WTC11 (cell line): ENCODE measurements around the gene ZNF787. TPM values are rescaled to one million over a fixed set of nuclear protein-coding genes. Genes with fewer than 3 reads are reported as not detected.

Source experiments
- ARID4B ChIP-seq: sonication (generic); formaldehyde crosslinking; IDR thresholded peaks from 2 replicates; pipeline ENCODE4 v1.8.0; 2023; ENCODE audit warnings: missing genetic modification reagents, mild to moderate bottlenecking, borderline replicate concordance
- ATF2 ChIP-seq: sonication (generic); formaldehyde crosslinking; IDR thresholded peaks from 2 replicates; pipeline ENCODE4 v1.8.1; 2022; ENCODE audit warnings: low read depth, missing genetic modification reagents, borderline replicate concordance
- CDX4 ChIP-seq: fragments of 250-450 bp; sonication (Bioruptor Pico); IDR thresholded peaks from 2 replicates; pipeline ENCODE4 v1.9.0; 2021; ENCODE audit warnings: moderate library complexity, mild to moderate bottlenecking, inconsistent platforms, borderline replicate concordance
- CREB1 ChIP-seq: sonication (generic); formaldehyde crosslinking; IDR thresholded peaks from 2 replicates; pipeline ENCODE4 v1.8.0; 2023; ENCODE audit warnings: mild to moderate bottlenecking, missing genetic modification reagents
- FOXP4 ChIP-seq: sonication (generic); formaldehyde crosslinking; IDR thresholded peaks from 2 replicates; pipeline ENCODE4 v1.8.0; 2022; ENCODE audit warnings: mild to moderate bottlenecking, missing genetic modification reagents
- IRF2 ChIP-seq: sonication (generic); formaldehyde crosslinking; IDR thresholded peaks from 2 replicates; pipeline ENCODE4 v1.8.0; 2022; ENCODE audit warnings: low read depth, missing genetic modification reagents, borderline replicate concordance
- NR1H2 ChIP-seq: sonication (generic); formaldehyde crosslinking; IDR thresholded peaks from 2 replicates; pipeline ENCODE4 v1.9.0; 2021; ENCODE audit warnings: mild to moderate bottlenecking, moderate library complexity, missing genetic modification reagents
- NR2C2 ChIP-seq: sonication (generic); formaldehyde crosslinking; IDR thresholded peaks from 2 replicates; pipeline ENCODE4 v1.8.0; 2022; ENCODE audit warnings: mild to moderate bottlenecking, missing genetic modification reagents
- PREB ChIP-seq: sonication (generic); formaldehyde crosslinking; IDR thresholded peaks from 2 replicates; pipeline ENCODE4 v1.8.1; 2022; ENCODE audit warnings: mild to moderate bottlenecking, missing genetic modification reagents, moderate library complexity, borderline replicate concordance
- PRRX2 ChIP-seq: fragments of 250-450 bp; sonication (Bioruptor Pico); IDR thresholded peaks from 2 replicates; pipeline ENCODE4 v1.8.0; 2021; ENCODE audit warnings: mild to moderate bottlenecking
- RORB ChIP-seq: fragments of 250-450 bp; sonication (Bioruptor Pico); IDR thresholded peaks from 2 replicates; pipeline ENCODE4 v1.9.0; 2021; ENCODE audit warnings: mild to moderate bottlenecking
- SP1 ChIP-seq: sonication (generic); formaldehyde crosslinking; conservative IDR thresholded peaks from 2 replicates; pipeline ENCODE4 v1.8.1; 2022; ENCODE audit warnings: missing genetic modification reagents
- STAT6 ChIP-seq: sonication (generic); formaldehyde crosslinking; conservative IDR thresholded peaks from 2 replicates; pipeline ENCODE4 v1.8.1; 2023; ENCODE audit warnings: mild to moderate bottlenecking, low read depth, missing genetic modification reagents, moderate library complexity
- ZBTB43 ChIP-seq: sonication (generic); formaldehyde crosslinking; IDR thresholded peaks from 2 replicates; pipeline ENCODE4 v1.8.1; 2023; ENCODE audit warnings: mild to moderate bottlenecking, missing genetic modification reagents
- ZNF121 ChIP-seq: sonication (generic); formaldehyde crosslinking; IDR thresholded peaks from 2 replicates; pipeline ENCODE4 v1.8.0; 2023; ENCODE audit warnings: missing genetic modification reagents
- ZNF281 ChIP-seq: sonication (generic); formaldehyde crosslinking; IDR thresholded peaks from 2 replicates; pipeline ENCODE4 v1.8.0; 2023; ENCODE audit warnings: mild to moderate bottlenecking, missing genetic modification reagents
- ZNF425 ChIP-seq: fragments of 250-450 bp; sonication (Bioruptor Pico); conservative IDR thresholded peaks from 2 replicates; pipeline ENCODE4 v1.9.0; 2021; ENCODE audit warnings: mild to moderate bottlenecking
- total RNA-seq: library from RNA; stranded (reverse); gene quantifications from 3 replicates; pipeline ENCODE4 v1.2.3, GENCODE V29; 2021

Gene ZNF787
- total RNA-seq, 1 experiment from 2014 or later = 62.9 TPM

GRCh38 chr19:56140583-56141416 lies 19.7 kb upstream of the ZNF787 start, which contains the start of gene ZNF444 (continued):
- TF ChIP-seq ZNF425 (CRISPR knock-in tag) (no peak), RORB (no peak), CDX4 (CRISPR knock-in tag) (no peak), NR2C2 (CRISPR knock-in tag) (no peak), STAT6 (no peak), ATF2 (CRISPR knock-in tag) (no peak), PREB (CRISPR knock-in tag) (no peak), PRRX2 (no peak), FOXP4 (CRISPR knock-in tag) (no peak), SP1 (CRISPR knock-in tag) (peak; percentile 80), NR1H2 (CRISPR knock-in tag) (no peak), ZNF281 (CRISPR knock-in tag) (no peak), ZBTB43 (no peak), ZNF121 (CRISPR knock-in tag) (no peak), ARID4B (CRISPR knock-in tag) (no peak), IRF2 (no peak), CREB1 (CRISPR knock-in tag) (no peak)
